ENCODE data around the gene PPP4R1. TPM values are rescaled to one million over a fixed set of nuclear protein-coding genes. Genes with fewer than 3 reads are reported as not detected.

Gene PPP4R1
- total RNA-seq, 1 experiment from 2014 or later, result 66.7 TPM

DNA sequence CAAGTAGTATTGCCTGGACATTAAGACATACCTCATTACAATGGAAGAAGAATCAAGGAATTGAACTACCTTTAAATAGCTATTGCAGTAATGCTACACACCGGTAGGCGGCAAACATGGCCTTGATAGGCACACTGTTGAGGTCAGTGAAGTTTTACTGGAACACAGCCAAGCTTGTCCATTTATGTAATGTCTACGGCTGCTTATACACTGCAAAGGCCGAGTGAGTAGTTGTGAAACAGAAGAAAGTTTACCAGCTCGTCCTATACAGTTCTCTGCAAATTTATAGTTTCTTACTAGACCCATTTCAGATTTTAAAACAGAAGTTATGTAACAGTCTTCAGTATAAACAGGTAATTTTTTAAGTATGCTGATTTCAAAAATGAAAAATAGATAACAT lies 38.8 kb downstream of the PPP4R1 start (continued):
- no peak for TF ChIP-seq REST (IDR thresholded peaks at IDR 0.05; ENCODE audit: low read depth)
- peak; percentile 70; the same call in 1 of the 2 replicates for TF ChIP-seq CBX3 (IDR thresholded peaks at IDR 0.05; ENCODE audit: low read depth)
- TF ChIP-seq RAD21 (IDR thresholded peaks at IDR 0.05; ENCODE audit: low read depth), result peak; percentile 88
- no peak for TF ChIP-seq YY1 (IDR thresholded peaks at IDR 0.05; ENCODE audit: extremely low read depth, insufficient replicate concordance, low read depth, low read length)
- no peak for TF ChIP-seq ELF1 (IDR thresholded peaks at IDR 0.05; ENCODE audit: borderline replicate concordance, low read depth)
- TF ChIP-seq, protein P1, sequence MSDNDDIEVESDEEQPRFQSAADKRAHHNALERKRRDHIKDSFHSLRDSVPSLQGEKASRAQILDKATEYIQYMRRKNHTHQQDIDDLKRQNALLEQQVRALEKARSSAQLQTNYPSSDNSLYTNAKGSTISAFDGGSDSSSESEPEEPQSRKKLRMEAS (IDR thresholded peaks at IDR 0.05), result 0 out of 2 replicates have a peak, but pooled peaks have one; percentile 21
- TF ChIP-seq POLR2AphosphoS5 (IDR thresholded peaks at IDR 0.05; ENCODE audit: low read depth, low read length), result peak; percentile 39; the same call in 1 of the 2 replicates
- no peak for TF ChIP-seq SP1 (IDR thresholded peaks at IDR 0.05; ENCODE audit: low read depth)
- no peak for TF ChIP-seq ZFX (IDR thresholded peaks at IDR 0.05)
- TF ChIP-seq EZH2 (IDR thresholded peaks at IDR 0.05), result no peak
- TF ChIP-seq EGR1 (IDR thresholded peaks at IDR 0.05; ENCODE audit: low read depth), result no peak
- no peak for TF ChIP-seq POLR2A (IDR thresholded peaks at IDR 0.05; ENCODE audit: borderline replicate concordance, extremely low read depth, insufficient read depth, insufficient read length)

Measured in HCT116 (cell line).